K562 (cell line): ENCODE data around the gene PTGR3. TPM values are rescaled to one million over a fixed set of nuclear protein-coding genes. Genes with fewer than 3 reads are reported as not detected.

Experiments
- ATAC-seq: fragments of 200-7000 bp; cut with Tn5 transposase; 3 replicates; pipeline ENCODE4 v1.9.1; 2020; ENCODE audit warnings: moderate library complexity
- Bru-seq: library from RNA; stranded (reverse); fragments of 400-500 nt; gene quantifications from one replicate; lab custom pipeline; 2021; lab: Mats Ljungman, UMichigan
- BruChase-seq, 2 experiments: library from RNA; stranded (reverse); fragments of 400-500 nt; gene quantifications; one replicate each; lab custom pipeline; 2021; lab: Mats Ljungman, UMichigan
- BruUV-seq: library from RNA; stranded (reverse); fragments of 400-500 nt; replicated peaks from 2 replicates; lab custom pipeline; 2021; lab: Mats Ljungman, UMichigan
- CTCF ChIA-PET: fragments of 300-600 bp; formaldehyde crosslinking; extraction: SDS; loops from one replicate; lab custom pipeline; 2021; ENCODE audit warnings: low intra/inter-chr PET ratio; lab: Yijun Ruan, JAX
- POLR2A ChIA-PET: fragments of 300-600, 350-650 bp; sonication (Branson Sonifier 250); formaldehyde crosslinking; extraction: SDS; loops from one replicate; lab custom pipeline; 2021; ENCODE audit warnings: antibody characterized with exemption, inconsistent platforms; lab: Yijun Ruan, JAX
- DNase-seq, 4 experiments: peaks; one replicate each; pipeline versions ENCODE4 v3.0.0 to v3.0.0-alpha.2; 2011 to 2018; ENCODE audit warnings: low spot score in 3 of 4, mixed read lengths in 3 of 4; ENCODE audit errors: extremely low read depth in 1 of 4
- FAIRE-seq: peaks from 2 replicates; lab custom pipeline; 2011; peaks lifted over from hg19 to GRCh38; lab: Jason Lieb, UNC
- H2AFZ ChIP-seq: 2 replicates; pipeline ENCODE4 v1.6.0; 2011; ENCODE audit warnings: low read depth, low read length, control low read depth, inconsistent platforms
- H3K27ac ChIP-seq: fragments of 200-600 bp; 3 replicates; pipeline ENCODE4 v1.8.0; 2011; ENCODE audit warnings: low read depth, mild to moderate bottlenecking, control low read depth, inconsistent platforms, low read length, moderate library complexity, mixed read lengths; ENCODE audit errors: extremely low read depth
- H3K27me3 ChIP-seq, 2 experiments: fragments of 300-600 bp in 1 of 2; 2 replicates in 1 of 2; 3 replicates in 1 of 2; pipeline versions ENCODE4 v1.6.0 to v1.8.0; 2011; ENCODE audit warnings: inconsistent platforms in 2 of 2, low read length in 2 of 2, mild to moderate bottlenecking in 1 of 2, mixed read lengths in 1 of 2, moderate library complexity in 1 of 2; ENCODE audit not compliant: control insufficient read depth in 2 of 2, insufficient read depth in 2 of 2
- H3K36me3 ChIP-seq: fragments of 300-600 bp; 3 replicates; pipeline ENCODE4 v1.8.0; 2011; ENCODE audit warnings: mild to moderate bottlenecking, low read length, inconsistent platforms; ENCODE audit not compliant: control insufficient read depth, insufficient read depth
- H3K4me1 ChIP-seq, 2 experiments: fragments of 200-600 bp in 1 of 2; replicated peaks in 1 of 2; 2 replicates in 1 of 2; 3 replicates in 1 of 2; pipeline versions ENCODE4 v1.5.1 to v1.8.0; 2011; ENCODE audit warnings: inconsistent platforms in 2 of 2, low read length in 2 of 2, mild to moderate bottlenecking in 1 of 2, mixed read lengths in 1 of 2, moderate library complexity in 1 of 2; ENCODE audit not compliant: control insufficient read depth in 2 of 2, insufficient read depth in 2 of 2
- H3K4me2 ChIP-seq: 2 replicates; pipeline ENCODE4 v1.6.1; 2011; ENCODE audit warnings: low read length, control low read depth, inconsistent platforms, mixed read lengths; ENCODE audit not compliant: insufficient read depth
- H3K4me3 ChIP-seq: fragments of 200-600 bp; sonication (generic), shearing (Covaris generic); 2 replicates; pipeline ENCODE4 v1.5.1; 2016; ENCODE audit warnings: control low read depth, inconsistent platforms
- H3K79me2 ChIP-seq: fragments of 200-600 bp; 3 replicates; pipeline ENCODE4 v1.8.0; 2011; ENCODE audit warnings: low read length, inconsistent platforms; ENCODE audit not compliant: control insufficient read depth, insufficient read depth
- H3K9ac ChIP-seq, 2 experiments: 2 replicates each; pipeline versions ENCODE4 v1.6.0 to v1.6.1; 2011; ENCODE audit warnings: low read depth in 2 of 2, low read length in 2 of 2, control low read depth in 1 of 2, inconsistent platforms in 1 of 2, mild to moderate bottlenecking in 1 of 2, mixed read lengths in 1 of 2; ENCODE audit not compliant: insufficient read depth in 1 of 2
- H3K9me1 ChIP-seq: one replicate; pipeline ENCODE4 v1.6.0; 2011; ENCODE audit warnings: inconsistent platforms, mild to moderate bottlenecking, low read length, moderate library complexity; ENCODE audit not compliant: control insufficient read depth, insufficient read depth
- H3K9me3 ChIP-seq: replicated peaks from 2 replicates; pipeline ENCODE4 v1.5.1; 2011; ENCODE audit warnings: low read depth, low read length, inconsistent platforms; ENCODE audit not compliant: control insufficient read depth, insufficient read depth
- H4K20me1 ChIP-seq: replicated peaks from 2 replicates; pipeline ENCODE4 v1.6.1; 2011; ENCODE audit warnings: low read length, inconsistent platforms, mixed read lengths; ENCODE audit not compliant: control insufficient read depth, insufficient read depth
- CEBPB ChIP-seq: fragments of 450-650 bp; IDR thresholded peaks from 2 replicates; pipeline ENCODE4 v1.6.1; 2016; ENCODE audit warnings: missing genetic modification characterization, missing compliant biosample characterization
- ETV1 ChIP-seq: fragments of 450-650 bp; conservative IDR thresholded peaks from 2 replicates; pipeline ENCODE4 v1.6.1; 2016; ENCODE audit warnings: missing genetic modification characterization, control low read depth, low read depth, missing compliant biosample characterization
- HNRNPUL1 ChIP-seq: fragments of 200-400 bp; formaldehyde crosslinking; IDR thresholded peaks from 2 replicates; pipeline ENCODE4 v1.6.1; 2017; ENCODE audit warnings: low read length
- POLR2G ChIP-seq: fragments of 200-400 bp; formaldehyde crosslinking; IDR thresholded peaks from 2 replicates; pipeline ENCODE4 v1.6.1; 2017; ENCODE audit warnings: low read depth, mild to moderate bottlenecking, antibody characterized with exemption, low read length, moderate library complexity
- RFX7 ChIP-seq: fragments of 250-450 bp; sonication (Bioruptor Pico); IDR thresholded peaks from 2 replicates; pipeline ENCODE4 v1.5.1; 2021; ENCODE audit warnings: mild to moderate bottlenecking
- WGBS: fragments of 100-300 bp; shearing (Covaris generic); methylation state at CpG from one replicate; pipeline ENCODE4 v1.1.6; 2016; ENCODE audit warnings: low coverage, mixed read lengths; ENCODE audit not compliant: insufficient coverage; ENCODE audit errors: missing lambda C conversion rate; 5-methylcytosine and 5-hydroxymethylcytosine counted together
- in situ Hi-C: fragments of 300-500 bp; cut with MboI; formaldehyde crosslinking; loops from 4 replicates; pipeline ENCODE4 v1.15.0; 2018; ENCODE audit warnings: inconsistent platforms, mixed read lengths
- intact Hi-C: fragments of 100-400 bp; cut with micrococcal nuclease; formaldehyde crosslinking; loops from 2 replicates; pipeline ENCODE4 v1.14.2; 2022
- long read RNA-seq, 3 experiments: library from polyadenylated mRNA in 2 of 3; library from RNA in 1 of 3; unstranded in 2 of 3; stranded (forward) in 1 of 3; transcript quantifications; one replicate each; pipeline ENCODE4 v2.0.0, GENCODE V29; 2019 to 2022
- polyA minus RNA-seq, 3 experiments: library from RNA; depleted of rRNA, polyadenylated mRNA; stranded (reverse); fragments of >200 nt; gene quantifications; 2 replicates each; pipeline ENCODE4 v1.2.3, GENCODE V29; 2011
- polyA plus RNA-seq, 8 experiments: library from polyadenylated mRNA; depleted of rRNA in 4 of 8; stranded (reverse) in 5 of 8; unstranded in 3 of 8; fragments of >200 nt; fragmentation: Nextera tagmentation in 2 of 8; fragmentation: Illumina TruSeq in 1 of 8; extraction: Ambion mirVana in 2 of 8; extraction: Trizol in 1 of 8; gene quantifications; 2 replicates each; pipeline versions ENCODE4 v1.2.1 to v1.2.3, GENCODE V29; 2011 to 2014; ENCODE audit warnings: inconsistent platforms in 1 of 8, missing spikeins in 1 of 8
- total RNA-seq, 7 experiments: library from RNA; depleted of rRNA in 6 of 7; stranded (reverse); fragments of >200 nt in 6 of 7; fragmentation: Illumina TruSeq in 2 of 7; extraction: Trizol in 2 of 7; gene quantifications; 2 replicates each; pipeline versions ENCODE4 v1.2.1 to v1.2.3, GENCODE V29; 2011 to 2021; ENCODE audit warnings: low replicate concordance in 1 of 7
- TF ChIP-seq, protein P1 (sequence below), 2 experiments: fragments of 200-800 bp in 1 of 2; sonication (Bioruptor generic) in 1 of 2; sonication (generic) in 1 of 2; formaldehyde crosslinking in 1 of 2; IDR thresholded peaks in 1 of 2; conservative IDR thresholded peaks in 1 of 2; 2 replicates each; pipeline versions ENCODE4 v1.5.0 to v1.6.1; 2016 to 2020; ENCODE audit warnings: missing compliant biosample characterization in 1 of 2, missing genetic modification characterization in 1 of 2, missing genetic modification reagents in 1 of 2
- TF ChIP-seq, protein P2 (sequence below): sonication (generic); formaldehyde crosslinking; IDR thresholded peaks from 2 replicates; pipeline ENCODE4 v1.8.0; 2022; ENCODE audit warnings: mild to moderate bottlenecking, low read depth, missing genetic modification reagents
- TF ChIP-seq, protein P3 (sequence below): fragments of 450-650 bp; formaldehyde crosslinking; IDR thresholded peaks from 2 replicates; pipeline ENCODE4 v1.4.0; 2020; ENCODE audit warnings: mild to moderate bottlenecking, moderate library complexity

The PTGR3 gene, protein sequence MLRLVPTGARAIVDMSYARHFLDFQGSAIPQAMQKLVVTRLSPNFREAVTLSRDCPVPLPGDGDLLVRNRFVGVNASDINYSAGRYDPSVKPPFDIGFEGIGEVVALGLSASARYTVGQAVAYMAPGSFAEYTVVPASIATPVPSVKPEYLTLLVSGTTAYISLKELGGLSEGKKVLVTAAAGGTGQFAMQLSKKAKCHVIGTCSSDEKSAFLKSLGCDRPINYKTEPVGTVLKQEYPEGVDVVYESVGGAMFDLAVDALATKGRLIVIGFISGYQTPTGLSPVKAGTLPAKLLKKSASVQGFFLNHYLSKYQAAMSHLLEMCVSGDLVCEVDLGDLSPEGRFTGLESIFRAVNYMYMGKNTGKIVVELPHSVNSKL
- 19.9 and 21.0 TPM in 2 replicates for total RNA-seq (2011; cell fraction: chromatin; rRNA removed; ENCODE audit: low replicate concordance)
- 8.7 and 10.8 TPM in 2 replicates for total RNA-seq (2011; cell fraction: nucleolus; rRNA removed)
- 13.4 and 16.2 TPM in 2 replicates for total RNA-seq (2011; cell fraction: nucleoplasm; rRNA removed)
- total RNA-seq (2014; rRNA removed) (5.7 and 8.8 TPM in 2 replicates), total RNA-seq (2014; rRNA removed; fragmentation: Illumina TruSeq; extraction: Trizol) (15.3 and 16.4 TPM in 2 replicates), total RNA-seq (2015; rRNA removed; fragmentation: Illumina TruSeq; extraction: Trizol) (9.7 and 9.9 TPM in 2 replicates), total RNA-seq (2021) (29.9 and 32.3 TPM in 2 replicates), polyA plus RNA-seq (2011; rRNA removed) (29.9 and 32.1 TPM in 2 replicates), polyA plus RNA-seq (2014; fragmentation: Illumina TruSeq; extraction: Trizol) (22.7 and 23.8 TPM in 2 replicates), polyA plus RNA-seq (2014; fragmentation: Nextera tagmentation; extraction: Ambion mirVana) (1 to 10 TPM; 4.1 to 5.7 TPM), polyA plus RNA-seq (2014; rRNA removed) (13.9 and 21.0 TPM in 2 replicates), polyA minus RNA-seq (2011; rRNA and poly(A)+ RNA removed) (35.1 and 37.3 TPM in 2 replicates), Bru-seq, nascent RNA (percentile 89 among the genes with signal in this experiment), BruChase-seq, experiment 1, labeled RNA remaining after a 2-hour chase (percentile 84 among the genes with signal in this experiment), BruChase-seq, experiment 2, labeled RNA remaining after a 6-hour chase (percentile 79 among the genes with signal in this experiment)
- 14.2 and 21.6 TPM in 2 replicates for polyA plus RNA-seq (2011; cell fraction: cytosol; rRNA removed)
- polyA plus RNA-seq (2011; cell fraction: nucleus; rRNA removed) = 24.9 and 28.3 TPM in 2 replicates
- 20.7 and 23.2 TPM in 2 replicates for polyA plus RNA-seq (2012)
- 10.6 and 18.4 TPM in 2 replicates for polyA minus RNA-seq (2011; cell fraction: cytosol; rRNA and poly(A)+ RNA removed)
- polyA minus RNA-seq (2011; cell fraction: nucleus; rRNA and poly(A)+ RNA removed) = 10.1 and 23.2 TPM in 2 replicates
- long read RNA-seq, experiment 1, full-length matches to known transcripts = 99 of 135 reads
- long read RNA-seq, experiment 1, partial matches to known transcripts = 0 of 135 reads
- long read RNA-seq, experiment 1, other reads (novel, unspliced or antisense) = 36 of 135 reads
- long read RNA-seq, experiment 2, full-length matches to known transcripts = 24 of 35 reads
- long read RNA-seq, experiment 2, partial matches to known transcripts = 0 of 35 reads
- long read RNA-seq, experiment 2, other reads (novel, unspliced or antisense) = 11 of 35 reads
- long read RNA-seq, experiment 3, full-length matches to known transcripts = 20 of 21 reads
- long read RNA-seq, experiment 3, partial matches to known transcripts = 0 of 21 reads
- long read RNA-seq, experiment 3, other reads (novel, unspliced or antisense) = 1 of 21 reads

DNA sequence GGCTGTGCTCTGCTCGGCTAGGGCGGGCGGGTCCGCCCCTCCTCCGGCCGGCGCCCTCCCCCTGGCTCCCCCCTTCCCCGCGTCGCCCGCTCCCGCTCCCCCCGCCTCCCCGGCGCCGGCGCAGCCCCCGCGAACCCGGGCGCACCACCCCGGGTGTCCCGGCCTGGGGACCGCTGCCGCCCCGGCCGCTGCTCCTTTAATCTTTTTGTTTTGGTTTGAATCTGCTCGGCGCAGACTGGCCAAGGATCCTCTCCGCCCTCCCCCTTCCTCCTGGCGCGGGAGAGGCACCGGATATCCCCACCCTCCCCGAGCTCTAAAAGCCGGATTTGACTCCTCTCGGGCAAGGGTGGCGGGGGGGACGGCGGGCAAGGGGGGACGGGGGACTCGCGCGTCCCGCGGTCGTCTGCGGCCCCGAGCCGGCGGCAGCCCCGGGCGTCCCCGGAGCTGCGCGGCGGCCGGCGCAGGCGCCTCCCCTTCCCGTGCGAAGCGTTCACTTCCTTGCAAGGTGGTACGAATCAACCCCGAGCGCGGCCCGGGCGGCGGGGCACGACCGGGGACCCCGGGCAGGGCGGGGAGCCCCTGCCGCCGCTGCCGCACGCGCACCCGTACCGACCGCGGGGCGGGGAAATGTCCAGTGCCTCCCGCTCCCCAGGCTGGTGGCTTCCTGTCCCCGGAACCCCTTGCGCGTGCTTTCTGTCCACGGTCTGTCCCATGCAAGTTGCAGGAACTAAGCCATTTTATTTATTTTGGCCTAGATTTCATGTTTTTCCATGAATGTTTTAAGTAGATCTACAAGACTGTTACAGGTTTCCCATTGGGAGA is at the start of gene PTGR3:
Gene PTGR3 (minus strand): TSS at position 11 of the 822 bp plus-strand sequence. CDS start 81 bp downstream, outside the sequence.
- Histone ChIP-seq H3K4me1 (peaks cover 13 to 39% of the 10 kb centered on the region in 2 experiments; a peak in 4 of 5 replicates), H3K36me3 (no peaks in the 10 kb centered on the region), H3K9me3 (no peaks in the 10 kb centered on the region), H3K79me2 (peaks cover 54% of the 10 kb centered on the region), H4K20me1 (no peaks in the 10 kb centered on the region; the same call in 1 of the 2 replicates), H2AFZ (peak within 1 kb of the TSS; percentile 95), H3K4me2 (peak within 1 kb of the TSS; percentile 88), H3K4me3 (peak within 1 kb of the TSS; percentile 71), H3K9ac (peak within 1 kb of the TSS; percentile 78 to 97), H3K9me1 (peaks cover 3% of the 10 kb centered on the region), H3K27me3 (no peaks in the 10 kb centered on the region), H3K27ac (peak within 1 kb of the TSS; percentile 93)
- BruUV-seq = no TSS peak
- ATAC-seq = peak; percentile 79
- ChIA-PET POLR2A (interaction anchor here (1.5 kb wide), 1 partner anchor 15 kb away, joined by 4 read pairs; no protein-coding TSS in a partner anchor), CTCF (no interaction called here)
- intact Hi-C loops = no loop called here
- FAIRE-seq = no peak
- in situ Hi-C loops = no loop called here
- peak; percentile 81 to 84 (median 83) for DNase-seq
- WGBS = 2% methylated on average over 9 of the region's 88 CpGs
- TF ChIP-seq RFX7 (CRISPR knock-in tag) = no peak
- TF ChIP-seq ETV1 (tag) = peak; percentile 34
- TF ChIP-seq, protein P1, sequence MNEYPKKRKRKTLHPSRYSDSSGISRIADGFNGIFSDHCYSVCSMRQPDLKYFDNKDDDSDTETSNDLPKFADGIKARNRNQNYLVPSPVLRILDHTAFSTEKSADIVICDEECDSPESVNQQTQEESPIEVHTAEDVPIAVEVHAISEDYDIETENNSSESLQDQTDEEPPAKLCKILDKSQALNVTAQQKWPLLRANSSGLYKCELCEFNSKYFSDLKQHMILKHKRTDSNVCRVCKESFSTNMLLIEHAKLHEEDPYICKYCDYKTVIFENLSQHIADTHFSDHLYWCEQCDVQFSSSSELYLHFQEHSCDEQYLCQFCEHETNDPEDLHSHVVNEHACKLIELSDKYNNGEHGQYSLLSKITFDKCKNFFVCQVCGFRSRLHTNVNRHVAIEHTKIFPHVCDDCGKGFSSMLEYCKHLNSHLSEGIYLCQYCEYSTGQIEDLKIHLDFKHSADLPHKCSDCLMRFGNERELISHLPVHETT (CRISPR knock-in tag; conservative IDR thresholded peaks at IDR 0.05 in 1 of 2, IDR thresholded peaks at IDR 0.05 in 1 of 2) = peak in 1 of 2 experiments; percentile 99; a peak in 2 of 4 replicates
- TF ChIP-seq, protein P2, sequence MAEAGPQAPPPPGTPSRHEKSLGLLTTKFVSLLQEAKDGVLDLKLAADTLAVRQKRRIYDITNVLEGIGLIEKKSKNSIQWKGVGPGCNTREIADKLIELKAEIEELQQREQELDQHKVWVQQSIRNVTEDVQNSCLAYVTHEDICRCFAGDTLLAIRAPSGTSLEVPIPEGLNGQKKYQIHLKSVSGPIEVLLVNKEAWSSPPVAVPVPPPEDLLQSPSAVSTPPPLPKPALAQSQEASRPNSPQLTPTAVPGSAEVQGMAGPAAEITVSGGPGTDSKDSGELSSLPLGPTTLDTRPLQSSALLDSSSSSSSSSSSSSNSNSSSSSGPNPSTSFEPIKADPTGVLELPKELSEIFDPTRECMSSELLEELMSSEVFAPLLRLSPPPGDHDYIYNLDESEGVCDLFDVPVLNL (CRISPR knock-in tag) = no peak
- TF ChIP-seq HNRNPUL1 = no peak
- TF ChIP-seq CEBPB (tag) = no peak
- TF ChIP-seq POLR2G = peak; percentile 79
- TF ChIP-seq, protein P3, sequence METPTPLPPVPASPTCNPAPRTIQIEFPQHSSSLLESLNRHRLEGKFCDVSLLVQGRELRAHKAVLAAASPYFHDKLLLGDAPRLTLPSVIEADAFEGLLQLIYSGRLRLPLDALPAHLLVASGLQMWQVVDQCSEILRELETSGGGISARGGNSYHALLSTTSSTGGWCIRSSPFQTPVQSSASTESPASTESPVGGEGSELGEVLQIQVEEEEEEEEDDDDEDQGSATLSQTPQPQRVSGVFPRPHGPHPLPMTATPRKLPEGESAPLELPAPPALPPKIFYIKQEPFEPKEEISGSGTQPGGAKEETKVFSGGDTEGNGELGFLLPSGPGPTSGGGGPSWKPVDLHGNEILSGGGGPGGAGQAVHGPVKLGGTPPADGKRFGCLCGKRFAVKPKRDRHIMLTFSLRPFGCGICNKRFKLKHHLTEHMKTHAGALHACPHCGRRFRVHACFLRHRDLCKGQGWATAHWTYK = 0 out of 2 replicates have a peak, but pooled peaks have one; percentile 35
